ENCODE results near the gene EED.
A peak's percentile ranks its signal among the peaks of the same experiment; 100 is the strongest.

EED gene

GRCh38 chr11:86244522-86245368 lies at the start of gene EED:
Gene EED, plus strand, starts transcription at chr11:86244753. Its CDS starts 477 bp downstream, at chr11:86245230.
- DNase-seq (ENCODE audit: low read depth in 2 of 2) = peak; percentile 92 to 96

GRCh38 chr11:86194998-86195397 lies 49.6 kb upstream of the EED start:
- no peak for DNase-seq (ENCODE audit: low read depth in 2 of 2)

GRCh38 chr11:86196085-86196696 lies 48.4 kb upstream of the EED start:
- DNase-seq (ENCODE audit: low read depth in 2 of 2) = no peak

GRCh38 chr11:86196913-86197312 lies 47.6 kb upstream of the EED start:
- DNase-seq (ENCODE audit: low read depth in 2 of 2) = no peak

- DNase-seq (ENCODE audit: low read depth in 2 of 2) = no peak
Observed at GRCh38 chr11:86197448-86197847, 47.1 kb upstream of the EED start.

GRCh38 chr11:86198139-86198538 lies 46.4 kb upstream of the EED start:
- no peak for DNase-seq (ENCODE audit: low read depth in 2 of 2)

GRCh38 chr11:86199354-86199753 lies 45.2 kb upstream of the EED start:
- DNase-seq (ENCODE audit: low read depth in 2 of 2) = no peak

GRCh38 chr11:86201371-86201884 lies 43.1 kb upstream of the EED start:
- no peak for DNase-seq (ENCODE audit: low read depth in 2 of 2)

- DNase-seq (ENCODE audit: low read depth in 2 of 2) = no peak
Observed at GRCh38 chr11:86202013-86202336, 42.6 kb upstream of the EED start.

- DNase-seq (ENCODE audit: low read depth in 2 of 2) = no peak
Observed at GRCh38 chr11:86204356-86204755, 40.2 kb upstream of the EED start.

GRCh38 chr11:86205421-86206336 lies 38.9 kb upstream of the EED start:
- DNase-seq (ENCODE audit: low read depth in 2 of 2) = no peak

- no peak for DNase-seq (ENCODE audit: low read depth in 2 of 2)
Observed at GRCh38 chr11:86206337-86206695, 38.2 kb upstream of the EED start.

GRCh38 chr11:86207413-86207812 lies 37.1 kb upstream of the EED start:
- no peak for DNase-seq (ENCODE audit: low read depth in 2 of 2)

GRCh38 chr11:86208572-86208971 lies 36.0 kb upstream of the EED start:
- no peak for DNase-seq (ENCODE audit: low read depth in 2 of 2)

GRCh38 chr11:86209806-86210657 lies 34.5 kb upstream of the EED start:
- no peak for DNase-seq (ENCODE audit: low read depth in 2 of 2)

- DNase-seq (ENCODE audit: low read depth in 2 of 2) = no peak
Observed at GRCh38 chr11:86210898-86211297, 33.7 kb upstream of the EED start.

GRCh38 chr11:86211619-86212018 lies 32.9 kb upstream of the EED start:
- no peak for DNase-seq (ENCODE audit: low read depth in 2 of 2)

- DNase-seq (ENCODE audit: low read depth in 2 of 2) = no peak
Observed at GRCh38 chr11:86212019-86212611, 32.4 kb upstream of the EED start.

GRCh38 chr11:86214710-86215109 lies 29.8 kb upstream of the EED start:
- DNase-seq (ENCODE audit: low read depth in 2 of 2) = peak; percentile 55 to 87

- DNase-seq (ENCODE audit: low read depth in 2 of 2) = peak; percentile 50 to 61
Observed at GRCh38 chr11:86218125-86219084, 26.1 kb upstream of the EED start.

Data from stimulated activated CD4-positive, alpha-beta T cell treated with anti-CD3 and anti-CD28 coated beads, Interleukin-4, amount 100 ng/mL, for 48 hours (primary cell).